ENCODE data around the gene SHOC2. TPM values are rescaled to one million over a fixed set of nuclear protein-coding genes. Genes with fewer than 3 reads are reported as not detected.

Gene SHOC2
- total and polyA plus RNA-seq, 2 of the 8 experiments (the other 6 are each of a cell fraction or from before 2014, with no cell fraction given), result 7.6 to 28.2 TPM

DNA sequence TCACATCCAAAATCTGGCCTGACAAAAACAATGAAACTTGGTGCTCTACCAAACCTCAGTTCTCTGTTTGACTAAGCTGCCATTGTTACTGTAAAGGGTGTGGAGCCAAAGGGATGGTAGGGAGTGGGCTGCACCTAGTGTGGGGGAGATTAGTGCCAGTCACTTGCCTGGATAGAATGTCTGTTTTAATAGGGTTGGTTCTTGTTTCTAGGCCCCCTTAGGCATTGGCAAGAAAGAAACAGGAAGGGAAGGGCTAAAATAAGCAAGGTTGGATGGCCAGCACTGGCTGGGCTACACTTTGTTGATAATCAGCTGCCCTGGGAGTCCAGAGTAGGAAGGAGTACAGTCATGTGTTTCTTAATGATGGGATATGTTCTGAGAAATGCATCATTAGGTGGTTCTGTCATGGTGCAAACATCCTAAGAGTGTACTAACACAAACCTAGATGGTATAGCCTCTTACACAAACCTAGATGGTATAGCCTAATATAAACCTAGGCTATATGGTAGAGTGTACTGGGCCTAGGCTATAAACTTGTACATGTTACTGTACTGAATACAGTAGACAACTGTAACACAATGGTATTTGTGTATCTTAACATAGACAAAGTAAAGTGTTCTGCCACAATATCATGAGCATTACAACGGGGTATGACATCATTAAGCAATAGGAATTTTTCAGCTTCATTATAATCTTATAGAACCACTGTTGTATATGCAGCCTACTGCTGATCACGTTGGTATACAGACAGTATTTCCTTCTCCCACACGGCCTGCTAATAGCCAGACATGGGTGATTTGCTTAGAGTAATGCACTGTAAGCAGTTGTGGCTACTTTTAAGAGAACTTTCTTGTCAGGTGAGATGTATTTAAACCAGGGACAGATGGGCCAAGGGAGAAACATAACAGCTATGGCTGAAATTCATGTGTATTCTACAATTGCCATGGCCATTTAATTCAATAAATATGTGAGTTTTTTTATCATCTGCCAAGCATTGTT lies 15.8 kb upstream of the SHOC2 start:
- Histone ChIP-seq H2BK120ac (replicated peaks; ENCODE audit: low read depth, low read length) (no peak overlapping the region), H3K18ac (ENCODE audit: extremely low read depth, low read length) (no peak overlapping the region), H2AK5ac (ENCODE audit: low read depth, low read length) (no peak overlapping the region), H3K4me3 (ENCODE audit: extremely low read depth in 1 of 4, insufficient read depth in 2 of 4, low read depth in 3 of 4, low read length in 4 of 4) (no peak overlapping the region), H3K4ac (replicated peaks; ENCODE audit: insufficient read length, low read depth, low read length) (no peak overlapping the region), H4K20me1 (replicated peaks in 1 of 2; ENCODE audit: control insufficient read depth in 1 of 2, insufficient read depth in 2 of 2, low read length in 2 of 2) (no peaks in the 10 kb centered on the region), H3K9me3 (ENCODE audit: insufficient read depth in 2 of 2, low read depth in 1 of 2, low read length in 1 of 2) (no peaks in the 10 kb centered on the region), H2AFZ (ENCODE audit: low read length) (no peak overlapping the region), H3K79me2 (ENCODE audit: control insufficient read depth in 1 of 2, insufficient read depth in 2 of 2, low read length in 2 of 2) (no peaks in the 10 kb centered on the region), H3K79me1 (ENCODE audit: low read depth, low read length) (no peaks in the 10 kb centered on the region), H3K4me2 (ENCODE audit: insufficient read depth in 1 of 2, low read depth in 2 of 2, low read length in 2 of 2) (no peak overlapping the region), H2BK20ac (ENCODE audit: low read length) (no peak overlapping the region), H2BK15ac (ENCODE audit: low read length) (no peak overlapping the region), H3K23ac (ENCODE audit: insufficient read length) (no peak overlapping the region), H3K27me3 (replicated peaks in 1 of 4; ENCODE audit: control insufficient read depth in 3 of 4, extremely low read depth in 1 of 4, insufficient read depth in 3 of 4, low read length in 3 of 4) (no peaks in the 10 kb centered on the region), H3K27ac (ENCODE audit: low read depth, low read length) (no peak overlapping the region), H4K91ac (replicated peaks; ENCODE audit: insufficient read length, low read length) (no peak overlapping the region), H3K14ac (ENCODE audit: insufficient read length) (no peak overlapping the region), H3K56ac (replicated peaks; ENCODE audit: insufficient read length, low read depth, low read length) (no peak overlapping the region), H3K9ac (replicated peaks in 1 of 4; ENCODE audit: extremely low read depth in 1 of 4, low read depth in 3 of 4, low read length in 3 of 4) (peak overlapping the region in 1 of 4 experiments; percentile 13; a peak in 1 of 7 replicates), H3K36me3 (ENCODE audit: control insufficient read depth in 2 of 4, insufficient read depth in 4 of 4, low read length in 3 of 4) (peaks cover 0 to 9% (median 0%) of the 10 kb centered on the region in 4 experiments; a peak in 1 of 8 replicates), H2BK12ac (ENCODE audit: low read depth, low read length) (no peak overlapping the region), H4K5ac (ENCODE audit: insufficient read length, low read depth, low read length) (no peak overlapping the region), H2BK5ac (ENCODE audit: low read depth, low read length) (no peak overlapping the region), H3K4me1 (replicated peaks in 1 of 4; ENCODE audit: control insufficient read depth in 3 of 4, insufficient read depth in 4 of 4, low read length in 3 of 4) (no peaks in the 10 kb centered on the region; a peak in 1 of 7 replicates), H4K8ac (ENCODE audit: extremely low read depth, insufficient read depth, low read length) (no peak overlapping the region), H3K23me2 (ENCODE audit: low read depth, low read length) (no peaks in the 10 kb centered on the region)
- FAIRE-seq, result no peak
- ChIA-PET CTCF (ENCODE audit: partially characterized antibody) (interaction anchor here (0.9 to 3.1 kb wide), 2 partner anchors 10 to 159 kb away, joined by 3 to 13 read pairs; no protein-coding TSS in a partner anchor), POLR2A (ENCODE audit: partially characterized antibody) (interaction anchor here (0.7 to 2.2 kb wide), 4 partner anchors 13 to 319 kb away, joined by 3 to 8 read pairs (median 3); no protein-coding TSS in a partner anchor)
- 92% methylated on average over 3 of the region's 3 CpGs; no CpG with 5 or more reads in 1 of the 2 experiments for WGBS, 2 experiments (ENCODE audit: extremely low coverage in 1 of 2, insufficient coverage in 1 of 2, insufficient read length in 1 of 2, insufficient replicate concordance in 2 of 2, low coverage in 1 of 2, low lambda C conversion rate in 2 of 2, missing lambda C conversion rate in 1 of 2)
- no peak for DNase-seq (ENCODE audit: low read depth in 1 of 2, low spot score in 2 of 2)
- no peak for TF ChIP-seq BACH1 (IDR thresholded peaks at IDR 0.05; ENCODE audit: low read length)
- no peak for TF ChIP-seq POU5F1 (IDR thresholded peaks at IDR 0.05; ENCODE audit: low read depth, low read length)
- no peak for TF ChIP-seq TAF7 (optimal IDR thresholded peaks at IDR 0.05; ENCODE audit: borderline replicate concordance, low read depth, low read length)
- no peak for TF ChIP-seq SP4 (IDR thresholded peaks at IDR 0.05; ENCODE audit: low read length)
- TF ChIP-seq CREB1 (IDR thresholded peaks at IDR 0.05), result no peak
- TF ChIP-seq NRF1 (IDR thresholded peaks at IDR 0.05; ENCODE audit: low read depth, low read length), result no peak
- TF ChIP-seq CBX8 (IDR thresholded peaks at IDR 0.05; ENCODE audit: borderline replicate concordance, low read depth, low read length), result no peak
- TF ChIP-seq SIRT6 (IDR thresholded peaks at IDR 0.05; ENCODE audit: low read length), result no peak
- no peak for TF ChIP-seq POLR2AphosphoS5 (IDR thresholded peaks at IDR 0.05; ENCODE audit: low read depth, low read length)
- TF ChIP-seq, protein P1, sequence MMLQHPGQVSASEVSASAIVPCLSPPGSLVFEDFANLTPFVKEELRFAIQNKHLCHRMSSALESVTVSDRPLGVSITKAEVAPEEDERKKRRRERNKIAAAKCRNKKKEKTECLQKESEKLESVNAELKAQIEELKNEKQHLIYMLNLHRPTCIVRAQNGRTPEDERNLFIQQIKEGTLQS (IDR thresholded peaks at IDR 0.05; ENCODE audit: insufficient read depth, low read depth, low read length), result no peak
- no peak for TF ChIP-seq YY1 (IDR thresholded peaks at IDR 0.05; ENCODE audit: low read depth, low read length)
- no peak for TF ChIP-seq HDAC2 (IDR thresholded peaks at IDR 0.05; ENCODE audit: borderline replicate concordance in 1 of 2, low read depth in 2 of 2, low read length in 2 of 2)

Measured in H1 (cell line).